Heart right ventricle (tissue), 16 donors: ENCODE data around the gene ATG101. TPM values are rescaled to one million over a fixed set of nuclear protein-coding genes. Genes with fewer than 3 reads are reported as not detected.
A peak's percentile ranks its signal among the peaks of the same experiment; 100 is the strongest.

Source experiments
- ATAC-seq, 8 donors: fragments of 200-7000 bp; cut with Tn5 transposase; one replicate each; pipeline ENCODE4 v1.9.1; 2020; ENCODE audit warnings: mild to moderate bottlenecking in 8 of 8, moderate library complexity in 8 of 8, moderate number of reproducible peaks in 1 of 8
- DNase-seq, 2 donors: peaks; one replicate each; pipeline ENCODE4 v3.0.0-alpha.2; 2020
- H3K27ac ChIP-seq, 10 donors: fragments of 200-600 bp; sonication (generic) in 2 of 10; one replicate each; pipeline versions ENCODE4 v1.5.0 to v1.8.0; 2020 to 2022; ENCODE audit warnings: mild to moderate bottlenecking in 3 of 10
- H3K27me3 ChIP-seq, 7 donors: fragments of 200-600 bp; one replicate each; pipeline ENCODE4 v1.8.0; 2021 to 2022; ENCODE audit warnings: mild to moderate bottlenecking in 2 of 7
- H3K36me3 ChIP-seq, 9 donors: fragments of 200-600 bp; sonication (generic) in 1 of 9; one replicate each; pipeline versions ENCODE4 v1.5.0 to v1.8.0; 2020 to 2022; ENCODE audit warnings: mild to moderate bottlenecking in 2 of 9
- H3K4me1 ChIP-seq, 9 donors: fragments of 200-600 bp; sonication (generic) in 1 of 9; one replicate each; pipeline versions ENCODE4 v1.5.0 to v1.8.0; 2020 to 2022; ENCODE audit warnings: mild to moderate bottlenecking in 4 of 9
- H3K4me3 ChIP-seq, 10 donors: fragments of 200-600 bp; sonication (generic) in 2 of 10; one replicate each; pipeline versions ENCODE4 v1.5.0 to v1.8.0; 2020 to 2022; ENCODE audit warnings: mild to moderate bottlenecking in 7 of 10, moderate library complexity in 2 of 10
- H3K9me3 ChIP-seq, 11 donors: fragments of 200-600 bp in 10 of 11; sonication (generic) in 2 of 11; one replicate each; pipeline versions ENCODE4 v1.5.0 to v1.8.0; 2013 to 2022; ENCODE audit warnings: mild to moderate bottlenecking in 2 of 11, control low read depth in 1 of 11, moderate library complexity in 1 of 11
- CTCF ChIP-seq, 9 donors: fragments of 200-600 bp; sonication (generic) in 2 of 9; IDR thresholded peaks; one replicate each; pipeline versions ENCODE4 v1.5.0 to v1.8.0; 2021 to 2022; ENCODE audit warnings: antibody characterized with exemption in 9 of 9, mild to moderate bottlenecking in 5 of 9, moderate library complexity in 1 of 9
- WGBS, 2 donors: extraction: QIAGEN DNeasy Blood & Tissue Kit; methylation state at CpG; one replicate each; pipeline ENCODE4 v1.1.7; 2013; ENCODE audit warnings: inconsistent platforms in 1 of 2; 5-methylcytosine and 5-hydroxymethylcytosine counted together
- intact Hi-C, 10 donors: fragments of 100-400 bp; cut with DNase I; formaldehyde crosslinking; loops; one replicate each; pipeline versions ENCODE4 v1.11.1 to v1.14.2; 2022
- polyA plus RNA-seq, 2 donors: library from polyadenylated mRNA; stranded (reverse); fragments of 200-250 nt; gene quantifications; one replicate each; pipeline ENCODE4 v1.2.3, GENCODE V29; 2013
- total RNA-seq, 10 donors: library from RNA; stranded (reverse); fragmentation: NEBNext Ultra II Directional in 3 of 10; extraction: Animal tissue kit (Norgen Biotek cat#: 25700) in 3 of 10; gene quantifications; one replicate each; pipeline versions ENCODE4 v1.2.1 to v1.2.4, GENCODE V29; 2021 to 2023
- donor health status: Arrhythmogenic right ventricular cardiomyopathy.
- donor health status: ischemic (EF 13 %, LVEDD 7.1; RV severe dilation, severe dysfunction).
- donor health status: healthy with polysubstance abuse.
- donor health status: DM: no; HTN: yes; CAD: no.
- donor health status: DM: no; HTN: no; CAD: no.
- donor health status: ischemic (EF 25% LVEDD 6.9; RV normal size, moderate dysfunction).
- donor health status: ischemic (EF 25% LVEDD 5.7; RV mildly dilated, moderate dysfunction).
- donor health status: healthy.
- donor health status: DM: yes; HTN: yes; CAD: no.
- donor health status: Ischemic cardiomyopathy.
- donor health status: ischemic (EF 35%, LVEDD 5.7; RV mildly dilated, moderate dysfunction).
- donor health status: nonischemic (EF 11% LVEDD 7.7; RV severe dilation, severe dysfunction).
- donor health status: DM: yes; HTN: yes; CAD: no.
- donor health status: PGD.
- donor health status: ischemic (EF 29% LVEDD 5.4; RV normal size, mild dysfunction).
- donor health status: nonischemic (EF 23%, LVEDD 6.1; RV moderate dilation, normal function).

The ATG101 gene
- total and polyA plus RNA-seq, 12 donors = 14.6 to 90.2 (median 22.2) TPM

DNA sequence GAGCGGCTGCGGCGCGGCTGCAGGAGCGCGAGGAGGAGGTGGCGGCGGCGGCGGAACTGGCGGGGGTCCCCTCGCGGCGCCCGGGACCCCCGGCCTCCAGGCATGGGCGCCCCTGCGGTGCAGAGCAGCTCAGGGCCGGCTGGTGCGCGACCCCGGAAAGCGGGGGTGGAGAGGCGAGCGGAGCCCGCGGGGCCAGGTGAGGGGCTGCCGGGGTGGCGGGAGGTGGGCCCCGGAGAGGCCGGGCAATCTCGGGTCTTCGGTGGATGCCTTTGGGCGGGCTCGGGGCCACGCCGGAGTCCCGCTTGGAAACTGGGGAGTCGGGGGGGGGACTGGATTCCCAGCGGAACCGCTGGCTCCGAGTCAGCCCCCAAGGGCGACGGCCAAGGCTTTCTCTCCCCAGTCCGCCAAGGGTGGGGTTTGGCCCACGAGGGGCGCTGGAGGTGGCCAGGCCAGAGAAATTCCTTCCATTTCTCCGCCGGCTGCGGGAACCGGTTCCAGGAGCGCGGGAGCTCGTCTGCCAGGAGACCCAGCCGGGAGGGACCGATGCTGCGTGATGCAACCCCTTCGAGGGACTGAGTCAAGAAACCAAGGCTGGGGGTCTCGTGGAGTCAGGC lies 32.4 kb upstream of the ATG101 start:
- peak; percentile 66 to 69 for DNase-seq
- 1 to 2% methylated on average over 44 to 59 of the region's 59 CpGs for WGBS, 2 donors

DNA sequence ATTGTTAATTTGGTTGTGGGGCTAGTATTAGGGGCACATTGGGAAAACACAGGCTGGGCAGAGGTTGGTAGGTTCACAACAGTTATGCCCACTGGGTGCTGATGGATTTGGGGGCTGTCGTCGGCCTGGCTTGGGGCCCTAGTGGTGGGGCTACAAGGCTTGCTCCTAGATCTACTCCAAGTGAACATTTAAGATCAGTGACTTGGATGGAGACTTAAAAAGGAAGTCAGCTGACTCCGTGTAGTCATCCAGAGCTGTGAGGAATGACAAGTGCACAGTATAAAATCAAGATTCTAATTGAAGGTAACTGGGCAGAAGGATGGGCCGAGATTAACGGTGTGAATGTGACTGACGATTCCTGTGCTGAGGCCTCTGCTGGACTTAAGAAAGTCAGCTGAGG lies 31.3 kb upstream of the ATG101 start:
- H3K4me3 ChIP-seq = peak overlapping the region in 9 of 10 donors; percentile 63 to 87 (median 78)
- intact Hi-C loops = no loop called here
- no peaks in the 10 kb centered on the region for H3K36me3 ChIP-seq
- H3K4me1 ChIP-seq = peaks cover 35 to 97% (median 81%) of the 10 kb centered on the region in 9 donors
- no peak for DNase-seq
- no peak for TF ChIP-seq CTCF (IDR thresholded peaks at IDR 0.05)
- peak overlapping the region in 9 of 10 donors; percentile 34 to 100 (median 95) for H3K27ac ChIP-seq
- H3K9me3 ChIP-seq = no peaks in the 10 kb centered on the region
- H3K27me3 ChIP-seq = peaks cover 0 to 5% (median 0%) of the 10 kb centered on the region in 7 donors
- no peak for ATAC-seq
- WGBS, 2 donors = 48 to 53% methylated on average over 6 of the region's 6 CpGs

More for the DNA sequence above, 32.4 kb upstream of the ATG101 start:
- Histone ChIP-seq H3K36me3 (no peaks in the 10 kb centered on the region), H3K27ac (peak overlapping the region; percentile 81 to 100 (median 94)), H3K9me3 (no peaks in the 10 kb centered on the region), H3K4me3 (peak overlapping the region; percentile 63 to 87 (median 76)), H3K27me3 (peaks cover 0 to 5% (median 0%) of the 10 kb centered on the region in 7 donors), H3K4me1 (peaks cover 29 to 94% (median 74%) of the 10 kb centered on the region in 9 donors)
- intact Hi-C loops = no loop called here
- peak in 1 of 8 donors; percentile 1 for ATAC-seq
- TF ChIP-seq CTCF (IDR thresholded peaks at IDR 0.05) = peak in 3 of 9 donors; percentile 6 to 34 (median 10)

DNA sequence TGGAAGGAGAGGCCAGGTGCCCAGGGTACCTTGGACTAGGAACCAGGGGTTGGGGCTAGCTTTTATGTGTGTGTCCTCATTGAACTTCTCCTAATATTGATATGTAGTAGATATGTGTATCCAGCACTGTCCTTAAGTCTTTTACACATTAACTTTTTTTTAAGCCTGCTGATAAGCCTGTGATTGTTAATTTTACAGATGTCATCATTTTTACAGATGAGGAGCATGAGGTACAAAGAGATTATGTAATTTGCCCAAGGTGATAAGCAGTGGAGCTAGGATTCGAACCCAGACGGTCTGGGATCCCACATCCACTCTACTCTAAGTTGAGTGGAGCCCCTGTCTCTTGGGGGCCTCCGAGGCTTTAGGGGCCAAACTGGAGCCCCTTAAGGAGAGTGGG lies 28.7 kb upstream of the ATG101 start:
- Histone ChIP-seq H3K27me3 (peaks cover 0 to 4% (median 0%) of the 10 kb centered on the region in 7 donors), H3K27ac (peak overlapping the region in 8 of 10 donors; percentile 61 to 100 (median 98)), H3K36me3 (no peaks in the 10 kb centered on the region), H3K9me3 (no peaks in the 10 kb centered on the region), H3K4me1 (peaks cover 40 to 97% (median 87%) of the 10 kb centered on the region in 9 donors), H3K4me3 (no peak overlapping the region)
- ATAC-seq (no peak), DNase-seq (no peak)
- no peak for TF ChIP-seq CTCF (IDR thresholded peaks at IDR 0.05)
- intact Hi-C loops = no loop called here
- 75 to 80% methylated on average over 3 of the region's 3 CpGs for WGBS, 2 donors

DNA sequence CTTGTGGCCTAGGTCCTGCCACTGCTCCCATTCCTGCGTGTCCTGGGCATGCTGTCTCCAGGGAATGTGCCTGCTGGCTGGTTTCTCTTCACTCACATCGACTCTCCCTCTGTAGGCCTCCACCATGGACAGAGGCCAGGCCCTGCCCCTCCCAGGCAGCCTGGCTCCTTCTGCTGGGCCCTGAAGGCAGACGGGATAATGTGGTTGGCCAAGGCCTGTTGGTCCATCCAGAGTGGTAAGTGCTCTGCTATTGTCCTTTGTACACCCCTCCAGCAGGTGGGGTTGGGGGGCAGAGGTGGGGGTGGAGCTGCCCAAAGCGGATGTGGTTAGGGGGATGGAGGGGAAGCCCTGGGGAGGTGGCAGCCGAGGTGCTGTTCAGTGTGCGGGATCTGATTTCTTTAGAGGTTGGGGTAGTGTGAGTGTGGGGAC lies 28.1 kb upstream of the ATG101 start:
- 55 to 56% methylated on average over 6 of the region's 6 CpGs for WGBS, 2 donors
- H3K4me3 ChIP-seq = no peak overlapping the region
- no peaks in the 10 kb centered on the region for H3K9me3 ChIP-seq
- peaks cover 0 to 1% (median 0%) of the 10 kb centered on the region in 9 donors for H3K36me3 ChIP-seq
- H3K4me1 ChIP-seq = peaks cover 40 to 97% (median 87%) of the 10 kb centered on the region in 9 donors
- ATAC-seq = peak in 7 of 8 donors; percentile 1 to 39 (median 14)
- no peaks in the 10 kb centered on the region for H3K27me3 ChIP-seq
- peak in 1 of 2 donors; percentile 67 for DNase-seq
- TF ChIP-seq CTCF (IDR thresholded peaks at IDR 0.05) = peak in 3 of 9 donors; percentile 34 to 47 (median 36)
- intact Hi-C loops = no loop called here
- peak overlapping the region in 8 of 10 donors; percentile 91 to 100 (median 98) for H3K27ac ChIP-seq
